Kidney (tissue), 14 donors: ENCODE data around the gene ZKSCAN5. TPM values are rescaled to one million over a fixed set of nuclear protein-coding genes. Genes with fewer than 3 reads are reported as not detected.

Experiments used
- DNase-seq, 5 donors: peaks; one replicate each; pipeline ENCODE4 v3.0.0-alpha.2; 2013 to 2020
- FAIRE-seq: peaks from 2 replicates; lab custom pipeline; 2012; peaks lifted over from hg19 to GRCh38; lab: Jason Lieb, UNC
- H3K27ac ChIP-seq, 2 donors: one replicate each; pipeline ENCODE4 v1.7.0; 2013; ENCODE audit warnings: low read depth in 2 of 2, low read length in 2 of 2, inconsistent platforms in 1 of 2
- H3K27me3 ChIP-seq: one replicate; pipeline ENCODE4 v1.7.1; 2013; ENCODE audit warnings: low read length, inconsistent platforms; ENCODE audit not compliant: control insufficient read depth, insufficient read depth
- H3K36me3 ChIP-seq, 3 donors: one replicate each; pipeline versions ENCODE4 v1.7.0 to v1.7.1; 2013; ENCODE audit warnings: low read length in 3 of 3, control low read depth in 1 of 3, inconsistent platforms in 1 of 3; ENCODE audit not compliant: insufficient read depth in 3 of 3, control insufficient read depth in 2 of 3
- H3K4me1 ChIP-seq, 3 donors: one replicate each; pipeline versions ENCODE4 v1.7.0 to v1.7.1; 2013; ENCODE audit warnings: low read length in 3 of 3, inconsistent platforms in 1 of 3, low read depth in 1 of 3; ENCODE audit not compliant: control insufficient read depth in 2 of 3, insufficient read depth in 2 of 3
- H3K4me3 ChIP-seq, 3 donors: one replicate each; pipeline versions ENCODE4 v1.7.0 to v1.8.1; 2013; ENCODE audit warnings: low read length in 3 of 3, control low read depth in 1 of 3, inconsistent platforms in 1 of 3
- H3K9ac ChIP-seq, 3 donors: one replicate each; pipeline versions ENCODE4 v1.7.0 to v1.7.1; 2013; ENCODE audit warnings: low read length in 3 of 3, control low read depth in 1 of 3, inconsistent platforms in 1 of 3
- H3K9me3 ChIP-seq, 3 donors: one replicate each; pipeline versions ENCODE4 v1.7.0 to v1.7.1; 2013; ENCODE audit warnings: low read length in 3 of 3, control low read depth in 1 of 3, inconsistent platforms in 1 of 3; ENCODE audit not compliant: control insufficient read depth in 2 of 3, insufficient read depth in 1 of 3
- CTCF ChIP-seq: IDR thresholded peaks from 3 replicates; pipeline ENCODE4 v1.5.1; 2012; ENCODE audit warnings: mild to moderate bottlenecking, moderate library complexity, borderline replicate concordance; ENCODE audit not compliant: insufficient read depth; ENCODE audit errors: extremely low read depth
- intact Hi-C: fragments of 100-400 bp; cut with DNase I; formaldehyde crosslinking; loops from one replicate; pipeline ENCODE4 v1.11.1; 2022
- polyA plus RNA-seq: library from polyadenylated mRNA; stranded (reverse); fragments of 350-450 nt; fragmentation: Illumina TruSeq; extraction: RNeasy Lipid Tissue Mini Kit (QIAGEN cat#74804); gene quantifications from one replicate; pipeline ENCODE4 v1.2.3, GENCODE V29; 2014; ENCODE audit warnings: low read depth, low replicate concordance; ENCODE audit not compliant: insufficient read depth
- total RNA-seq: library from RNA; stranded (reverse); fragmentation: NEBNext Ultra II Directional; extraction: Animal tissue kit (Norgen Biotek cat#: 25700); gene quantifications from one replicate; pipeline ENCODE4 v1.2.1, GENCODE V29; 2021
- donor health status: control.
- donor health status: control.
- donor health status: control.
- donor health status: control.
- donor health status: control.
- donor health status: DM: yes; HTN: yes; CAD: no.
- donor health status: Normal renal cell carcinoma (clear cell type).

Gene ZKSCAN5
- total and polyA plus RNA-seq, 2 donors from 2014 or later: 4.6 to 9.1 TPM

GRCh38 chr7:99573257-99573656, 68.8 kb downstream of the ZKSCAN5 start:
- no peak overlapping the region for H3K9ac ChIP-seq
- FAIRE-seq (no peak), DNase-seq (no peak)
- peaks cover 15 to 24% (median 22%) of the 10 kb centered on the region in 3 donors for H3K36me3 ChIP-seq
- H3K4me1 ChIP-seq: no peaks in the 10 kb centered on the region
- H3K27ac ChIP-seq: no peak overlapping the region
- intact Hi-C loops: no loop called here
- H3K4me3 ChIP-seq: no peak overlapping the region
- no peaks in the 10 kb centered on the region for H3K9me3 ChIP-seq
- no peak for TF ChIP-seq CTCF
- H3K27me3 ChIP-seq: no peaks in the 10 kb centered on the region

- TF ChIP-seq CTCF: no peak
- H3K4me1 ChIP-seq: peaks cover 0 to 10% (median 5%) of the 10 kb centered on the region in 3 donors
- no peaks in the 10 kb centered on the region for H3K27me3 ChIP-seq
- peaks cover 11 to 15% (median 13%) of the 10 kb centered on the region in 3 donors for H3K36me3 ChIP-seq
- H3K9ac ChIP-seq: no peak overlapping the region
- FAIRE-seq (no peak), DNase-seq (no peak)
- no peaks in the 10 kb centered on the region for H3K9me3 ChIP-seq
- intact Hi-C loops: no loop called here
- no peak overlapping the region for H3K27ac ChIP-seq
- no peak overlapping the region for H3K4me3 ChIP-seq
Measured at GRCh38 chr7:99576251-99576650, 71.8 kb downstream of the ZKSCAN5 start.

- FAIRE-seq: no peak
- Histone ChIP-seq H3K9me3 (no peaks in the 10 kb centered on the region), H3K27ac (no peak overlapping the region), H3K27me3 (no peaks in the 10 kb centered on the region), H3K9ac (peak overlapping the region in 1 of 3 donors; percentile 73), H3K36me3 (no peaks in the 10 kb centered on the region), H3K4me1 (peaks cover 0 to 10% (median 5%) of the 10 kb centered on the region in 3 donors), H3K4me3 (peak overlapping the region in 2 of 3 donors; percentile 74 to 76)
- intact Hi-C loops: no loop called here
- no peak for TF ChIP-seq CTCF
- no peak for DNase-seq
Measured at GRCh38 chr7:99579281-99579955, 75.0 kb downstream of the ZKSCAN5 start.
